Mesenchymal stem cell (in vitro differentiated cells and primary cell): Measurements from ENCODE around the gene MTFR1L.

ENCODE experiments used
- DNase-seq: peaks from one replicate; pipeline ENCODE4 v3.0.0-alpha.2; 2013
- H2AFZ ChIP-seq: one replicate; pipeline ENCODE4 v1.6.1; 2013; ENCODE audit warnings: low read depth, mild to moderate bottlenecking, control low read depth, inconsistent platforms, low read length, moderate library complexity
- H2AK5ac ChIP-seq: 2 replicates; pipeline ENCODE4 v1.6.1; 2013; ENCODE audit warnings: low read length, moderate library complexity, mild to moderate bottlenecking, inconsistent platforms; ENCODE audit not compliant: severe bottlenecking
- H2BK120ac ChIP-seq: one replicate; pipeline ENCODE4 v1.6.1; 2013; ENCODE audit warnings: low read depth, mild to moderate bottlenecking, inconsistent platforms, low read length, moderate library complexity
- H2BK12ac ChIP-seq, 2 experiments: one replicate each; pipeline ENCODE4 v1.6.1; 2013; ENCODE audit warnings: inconsistent platforms in 2 of 2, low read length in 2 of 2, mild to moderate bottlenecking in 2 of 2, moderate library complexity in 2 of 2, control low read depth in 1 of 2
- H2BK15ac ChIP-seq: one replicate; pipeline ENCODE4 v1.6.1; 2013; ENCODE audit warnings: mild to moderate bottlenecking, low read depth, inconsistent platforms; ENCODE audit not compliant: poor library complexity, severe bottlenecking
- H2BK5ac ChIP-seq: 2 replicates; pipeline ENCODE4 v1.6.1; 2013; ENCODE audit warnings: low read depth, mild to moderate bottlenecking, low read length, control low read depth, inconsistent platforms; ENCODE audit not compliant: poor library complexity, severe bottlenecking
- H3K14ac ChIP-seq, 2 experiments: one replicate each; pipeline ENCODE4 v1.6.1; 2013; ENCODE audit warnings: inconsistent platforms in 2 of 2, low read length in 2 of 2, control low read depth in 1 of 2, mild to moderate bottlenecking in 1 of 2, moderate library complexity in 1 of 2
- H3K18ac ChIP-seq, 2 experiments: one replicate each; pipeline ENCODE4 v1.6.1; 2013; ENCODE audit warnings: inconsistent platforms in 2 of 2, low read length in 2 of 2, control low read depth in 1 of 2, low read depth in 1 of 2, mild to moderate bottlenecking in 1 of 2
- H3K23ac ChIP-seq, 2 experiments: one replicate each; pipeline ENCODE4 v1.6.1; 2013; ENCODE audit warnings: inconsistent platforms in 2 of 2, low read length in 2 of 2, mild to moderate bottlenecking in 2 of 2, moderate library complexity in 2 of 2, control low read depth in 1 of 2
- H3K27ac ChIP-seq: 2 replicates; pipeline ENCODE4 v1.5.1; 2013; ENCODE audit warnings: mild to moderate bottlenecking, moderate library complexity, low read length, control low read depth, inconsistent platforms; ENCODE audit not compliant: poor library complexity, severe bottlenecking
- H3K27me3 ChIP-seq, 2 experiments: 2 replicates each; pipeline versions ENCODE4 v1.6.1 to v1.7.0; 2013; ENCODE audit warnings: low read length in 2 of 2, mild to moderate bottlenecking in 2 of 2, moderate library complexity in 2 of 2, control low read depth in 1 of 2, inconsistent platforms in 1 of 2; ENCODE audit not compliant: control insufficient read depth in 1 of 2, insufficient read depth in 1 of 2
- H3K36me3 ChIP-seq, 2 experiments: 2 replicates each; pipeline versions ENCODE4 v1.6.1 to v1.7.0; 2013; ENCODE audit warnings: low read length in 2 of 2, control low read depth in 1 of 2, inconsistent platforms in 1 of 2, low read depth in 1 of 2, mild to moderate bottlenecking in 1 of 2; ENCODE audit not compliant: insufficient read depth in 2 of 2, control insufficient read depth in 1 of 2
- H3K4ac ChIP-seq, 2 experiments: one replicate each; pipeline ENCODE4 v1.6.1; 2013; ENCODE audit warnings: inconsistent platforms in 2 of 2, low read length in 2 of 2, mild to moderate bottlenecking in 2 of 2, moderate library complexity in 2 of 2, control low read depth in 1 of 2, low read depth in 1 of 2
- H3K4me1 ChIP-seq: 2 replicates; pipeline ENCODE4 v1.6.1; 2013; ENCODE audit warnings: low read depth, low read length, control low read depth; ENCODE audit not compliant: control insufficient read depth, insufficient read depth
- H3K4me2 ChIP-seq: 2 replicates; pipeline ENCODE4 v1.6.1; 2013; ENCODE audit warnings: low read length, mild to moderate bottlenecking, inconsistent platforms; ENCODE audit not compliant: poor library complexity, severe bottlenecking
- H3K4me3 ChIP-seq, 2 experiments: 2 replicates each; pipeline versions ENCODE4 v1.5.1 to v1.7.0; 2013; ENCODE audit warnings: low read length in 2 of 2, mild to moderate bottlenecking in 2 of 2, control low read depth in 1 of 2, low read depth in 1 of 2; ENCODE audit not compliant: insufficient read depth in 1 of 2
- H3K79me1 ChIP-seq: replicated peaks from 2 replicates; pipeline ENCODE4 v1.6.1; 2013; ENCODE audit warnings: mild to moderate bottlenecking, control low read depth, low read length, inconsistent platforms; ENCODE audit not compliant: poor library complexity, severe bottlenecking
- H3K9ac ChIP-seq: 2 replicates; pipeline ENCODE4 v1.7.0; 2013; ENCODE audit warnings: mild to moderate bottlenecking, low read length, moderate library complexity
- H3K9me3 ChIP-seq: 2 replicates; pipeline ENCODE4 v1.7.0; 2013; ENCODE audit warnings: mild to moderate bottlenecking, low read length; ENCODE audit not compliant: control insufficient read depth
- H4K8ac ChIP-seq: one replicate; pipeline ENCODE4 v1.6.1; 2013; ENCODE audit warnings: inconsistent platforms, mild to moderate bottlenecking, low read length, moderate library complexity
- H4K91ac ChIP-seq: one replicate; pipeline ENCODE4 v1.6.1; 2013; ENCODE audit warnings: mild to moderate bottlenecking, low read length, inconsistent platforms
- WGBS: methylation state at CpG from one replicate; pipeline ENCODE4 v1.1.7; 2013; ENCODE audit warnings: mixed read lengths; 5-methylcytosine and 5-hydroxymethylcytosine counted together

The MTFR1L gene

GRCh38 chr1:25772164-25772563, 47.6 kb upstream of the MTFR1L start:
- WGBS: 100% methylated on average over 5 of the region's 5 CpGs
- DNase-seq: no peak
- H2BK120ac ChIP-seq: no peak overlapping the region
- peak overlapping the region; percentile 84 for H4K91ac ChIP-seq
- no peak overlapping the region for H4K8ac ChIP-seq
- no peak overlapping the region for H2AFZ ChIP-seq
- no peaks in the 10 kb centered on the region for H3K27me3 ChIP-seq
- H3K9ac ChIP-seq: no peak overlapping the region
- peaks cover 47% of the 10 kb centered on the region for H3K4me1 ChIP-seq
- no peak overlapping the region for H3K23ac ChIP-seq
- no peaks in the 10 kb centered on the region for H3K9me3 ChIP-seq
- no peaks in the 10 kb centered on the region for H3K79me1 ChIP-seq
- peak overlapping the region; percentile 94 for H2AK5ac ChIP-seq
- H3K27ac ChIP-seq: peak overlapping the region; percentile 7
- H2BK5ac ChIP-seq: no peak overlapping the region
- peak overlapping the region in 1 of 2 experiments; percentile 35 for H3K4ac ChIP-seq
- H3K4me2 ChIP-seq: no peak overlapping the region
- peak overlapping the region; percentile 52 for H2BK15ac ChIP-seq
- H3K14ac ChIP-seq: peak overlapping the region in 1 of 2 experiments; percentile 71
- H3K18ac ChIP-seq: peak overlapping the region; percentile 48 to 67
- peaks cover 9 to 68% of the 10 kb centered on the region in 2 experiments for H3K36me3 ChIP-seq
- H2BK12ac ChIP-seq: peak overlapping the region; percentile 0 to 91
- no peak overlapping the region for H3K4me3 ChIP-seq

- H3K23ac ChIP-seq: no peak overlapping the region
- no peak overlapping the region for H3K4me2 ChIP-seq
- H3K14ac ChIP-seq: no peak overlapping the region
- no peaks in the 10 kb centered on the region for H3K27me3 ChIP-seq
- H2BK12ac ChIP-seq: no peak overlapping the region
- H3K27ac ChIP-seq: peak overlapping the region; percentile 58
- no peak overlapping the region for H4K91ac ChIP-seq
- no peak overlapping the region for H2BK120ac ChIP-seq
- H2AFZ ChIP-seq: no peak overlapping the region
- no peak overlapping the region for H3K9ac ChIP-seq
- peak overlapping the region; percentile 45 for H4K8ac ChIP-seq
- no peak overlapping the region for H3K4me3 ChIP-seq
- H3K4me1 ChIP-seq: peaks cover 47% of the 10 kb centered on the region
- peaks cover 9 to 70% of the 10 kb centered on the region in 2 experiments for H3K36me3 ChIP-seq
- no peaks in the 10 kb centered on the region for H3K9me3 ChIP-seq
- no peak overlapping the region for H2BK5ac ChIP-seq
- no peak overlapping the region for H3K4ac ChIP-seq
- DNase-seq: no peak
- no peak overlapping the region for H2BK15ac ChIP-seq
- over 99% methylated on average over 5 of the region's 5 CpGs for WGBS
- peak overlapping the region; percentile 94 for H2AK5ac ChIP-seq
- H3K18ac ChIP-seq: no peak overlapping the region
- H3K79me1 ChIP-seq: no peaks in the 10 kb centered on the region
These were observed 47.0 kb upstream of the MTFR1L start for GRCh38 chr1:25772692-25773245.

GRCh38 chr1:25773441-25774125, 46.2 kb upstream of the MTFR1L start:
- no peak overlapping the region for H2BK15ac ChIP-seq
- WGBS: 80% methylated on average over 4 of the region's 4 CpGs
- peak overlapping the region; percentile 58 for H3K27ac ChIP-seq
- no peak overlapping the region for H2AFZ ChIP-seq
- H3K18ac ChIP-seq: no peak overlapping the region
- H2BK5ac ChIP-seq: no peak overlapping the region
- no peaks in the 10 kb centered on the region for H3K9me3 ChIP-seq
- H2BK120ac ChIP-seq: no peak overlapping the region
- H4K91ac ChIP-seq: no peak overlapping the region
- H3K23ac ChIP-seq: no peak overlapping the region
- H3K4me1 ChIP-seq: peaks cover 47% of the 10 kb centered on the region
- no peak overlapping the region for H3K4me3 ChIP-seq
- no peaks in the 10 kb centered on the region for H3K27me3 ChIP-seq
- H2AK5ac ChIP-seq: no peak overlapping the region
- peak; percentile 35 for DNase-seq
- no peak overlapping the region for H2BK12ac ChIP-seq
- H3K4ac ChIP-seq: no peak overlapping the region
- peaks cover 9 to 78% of the 10 kb centered on the region in 2 experiments for H3K36me3 ChIP-seq
- no peak overlapping the region for H4K8ac ChIP-seq
- H3K4me2 ChIP-seq: peak overlapping the region; percentile 51
- H3K14ac ChIP-seq: no peak overlapping the region
- no peaks in the 10 kb centered on the region for H3K79me1 ChIP-seq
- H3K9ac ChIP-seq: no peak overlapping the region

- H3K9me3 ChIP-seq: no peaks in the 10 kb centered on the region
- H3K27me3 ChIP-seq: no peaks in the 10 kb centered on the region
- peak overlapping the region; percentile 32 for H2AFZ ChIP-seq
- H3K4ac ChIP-seq: no peak overlapping the region
- H3K9ac ChIP-seq: no peak overlapping the region
- peaks cover 45% of the 10 kb centered on the region for H3K4me1 ChIP-seq
- H2BK15ac ChIP-seq: no peak overlapping the region
- H3K18ac ChIP-seq: no peak overlapping the region
- no peak overlapping the region for H2BK120ac ChIP-seq
- no peak overlapping the region for H4K8ac ChIP-seq
- H4K91ac ChIP-seq: no peak overlapping the region
- H3K27ac ChIP-seq: no peak overlapping the region
- no peak for DNase-seq
- H2AK5ac ChIP-seq: peak overlapping the region; percentile 58
- no peak overlapping the region for H3K4me3 ChIP-seq
- H2BK5ac ChIP-seq: no peak overlapping the region
- H3K79me1 ChIP-seq: no peaks in the 10 kb centered on the region
- H3K14ac ChIP-seq: no peak overlapping the region
- no peak overlapping the region for H3K4me2 ChIP-seq
- WGBS: 88% methylated on average over 11 of the region's 13 CpGs
- no peak overlapping the region for H3K23ac ChIP-seq
- H2BK12ac ChIP-seq: no peak overlapping the region
- H3K36me3 ChIP-seq: peaks cover 6 to 78% of the 10 kb centered on the region in 2 experiments
These were observed 45.4 kb upstream of the MTFR1L start for GRCh38 chr1:25774206-25774803.
